22Rv1 (cell line): ENCODE results near the gene NEIL3.

Source experiments
- ZFX ChIP-seq: fragments of 450-650 bp; IDR thresholded peaks from 2 replicates; pipeline ENCODE4 v1.6.1; 2017; ENCODE audit warnings: antibody characterized with exemption, borderline replicate concordance
- TF ChIP-seq, protein P1 (sequence below): fragments of 450-650 bp; IDR thresholded peaks from 2 replicates; pipeline ENCODE4 v1.5.1; 2017; ENCODE audit warnings: mild to moderate bottlenecking

DNA sequence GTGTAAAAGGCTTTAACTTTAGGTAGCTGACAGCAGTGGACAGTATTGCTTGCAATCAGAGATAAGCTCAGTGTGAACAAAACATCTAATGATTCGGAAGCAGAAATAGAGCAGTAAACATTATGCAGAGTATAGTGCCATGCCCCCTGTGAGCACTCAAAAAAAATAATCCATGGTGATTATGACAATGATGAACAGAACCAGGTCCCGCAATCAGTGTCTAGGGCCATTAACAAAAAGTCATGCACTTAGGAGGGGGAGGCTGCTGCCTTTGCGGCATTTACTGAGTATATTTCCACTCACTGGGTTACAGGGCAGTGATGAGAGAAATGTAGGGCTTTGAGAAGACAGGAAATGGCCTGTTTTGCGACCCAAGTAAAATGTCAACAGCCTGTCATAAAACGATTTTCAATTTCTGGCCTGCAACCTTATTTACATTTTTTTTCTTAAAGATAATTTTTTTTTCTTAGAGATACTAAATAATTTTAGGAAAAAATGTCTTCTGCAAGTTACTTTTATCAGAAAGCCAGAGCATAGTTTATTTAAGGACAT lies 27.3 kb upstream of the NEIL3 start:
- TF ChIP-seq, protein P1, sequence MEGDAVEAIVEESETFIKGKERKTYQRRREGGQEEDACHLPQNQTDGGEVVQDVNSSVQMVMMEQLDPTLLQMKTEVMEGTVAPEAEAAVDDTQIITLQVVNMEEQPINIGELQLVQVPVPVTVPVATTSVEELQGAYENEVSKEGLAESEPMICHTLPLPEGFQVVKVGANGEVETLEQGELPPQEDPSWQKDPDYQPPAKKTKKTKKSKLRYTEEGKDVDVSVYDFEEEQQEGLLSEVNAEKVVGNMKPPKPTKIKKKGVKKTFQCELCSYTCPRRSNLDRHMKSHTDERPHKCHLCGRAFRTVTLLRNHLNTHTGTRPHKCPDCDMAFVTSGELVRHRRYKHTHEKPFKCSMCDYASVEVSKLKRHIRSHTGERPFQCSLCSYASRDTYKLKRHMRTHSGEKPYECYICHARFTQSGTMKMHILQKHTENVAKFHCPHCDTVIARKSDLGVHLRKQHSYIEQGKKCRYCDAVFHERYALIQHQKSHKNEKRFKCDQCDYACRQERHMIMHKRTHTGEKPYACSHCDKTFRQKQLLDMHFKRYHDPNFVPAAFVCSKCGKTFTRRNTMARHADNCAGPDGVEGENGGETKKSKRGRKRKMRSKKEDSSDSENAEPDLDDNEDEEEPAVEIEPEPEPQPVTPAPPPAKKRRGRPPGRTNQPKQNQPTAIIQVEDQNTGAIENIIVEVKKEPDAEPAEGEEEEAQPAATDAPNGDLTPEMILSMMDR, result no peak
- no peak for TF ChIP-seq ZFX
